Spleen (tissue), 11 donors: Measurements from ENCODE around the gene COMMD4. TPM values are rescaled to one million over a fixed set of nuclear protein-coding genes. Genes with fewer than 3 reads are reported as not detected.

ENCODE experiments used
- DNase-seq: peaks from one replicate; pipeline ENCODE4 v3.0.0-alpha.2; 2020
- H3K27ac ChIP-seq, 8 donors: fragments of 200-600 bp; sonication (generic) in 7 of 8; 1 replicate in 4 of 8; 2 replicates in 4 of 8; pipeline versions ENCODE4 v1.5.0 to v1.8.0; 2016 to 2021; ENCODE audit warnings: inconsistent platforms in 4 of 8, mild to moderate bottlenecking in 4 of 8, moderate library complexity in 1 of 8
- H3K27me3 ChIP-seq, 7 donors: fragments of 200-600 bp; sonication (generic) in 6 of 7; replicated peaks in 1 of 7; 1 replicate in 4 of 7; 2 replicates in 3 of 7; pipeline versions ENCODE4 v1.5.0 to v1.8.0; 2016 to 2021; ENCODE audit warnings: inconsistent platforms in 3 of 7, mild to moderate bottlenecking in 1 of 7
- H3K36me3 ChIP-seq, 6 donors: fragments of 200-600 bp; sonication (generic) in 5 of 6; 1 replicate in 4 of 6; 2 replicates in 2 of 6; pipeline versions ENCODE4 v1.5.0 to v1.8.0; 2016 to 2021; ENCODE audit warnings: inconsistent platforms in 2 of 6
- H3K4me1 ChIP-seq, 6 donors: fragments of 200-600 bp; sonication (generic) in 5 of 6; 1 replicate in 3 of 6; 2 replicates in 3 of 6; pipeline versions ENCODE4 v1.5.0 to v1.8.0; 2016 to 2021; ENCODE audit warnings: inconsistent platforms in 3 of 6
- H3K4me3 ChIP-seq, 8 donors: fragments of 200-600 bp; sonication (generic) in 7 of 8; 1 replicate in 4 of 8; 2 replicates in 4 of 8; pipeline versions ENCODE4 v1.5.0 to v1.8.0; 2016 to 2021; ENCODE audit warnings: inconsistent platforms in 4 of 8, mild to moderate bottlenecking in 4 of 8, moderate library complexity in 2 of 8
- H3K9me3 ChIP-seq, 8 donors: fragments of 200-600 bp; sonication (generic) in 7 of 8; 1 replicate in 4 of 8; 2 replicates in 4 of 8; pipeline versions ENCODE4 v1.5.0 to v1.8.0; 2016 to 2021; ENCODE audit warnings: inconsistent platforms in 4 of 8
- CTCF ChIP-seq, 11 experiments: fragments of 200-600 bp in 7 of 11; fragments of 450-650 bp in 4 of 11; sonication (generic) in 4 of 11; IDR thresholded peaks in 8 of 11; conservative IDR thresholded peaks in 3 of 11; 1 replicate in 7 of 11; 2 replicates in 4 of 11; pipeline versions ENCODE4 v1.4.0 to v1.8.0; 2016 to 2021; ENCODE audit warnings: antibody characterized with exemption in 11 of 11, inconsistent platforms in 4 of 11, mild to moderate bottlenecking in 1 of 11
- POLR2A ChIP-seq, 3 donors: fragments of 450-650 bp; IDR thresholded peaks; one replicate each; pipeline ENCODE4 v1.5.1; 2017; ENCODE audit warnings: antibody characterized with exemption in 3 of 3, mild to moderate bottlenecking in 1 of 3
- POLR2AphosphoS5 ChIP-seq, 3 donors: sonication (generic); formaldehyde crosslinking; IDR thresholded peaks; one replicate each; pipeline ENCODE4 v1.5.1; 2017; ENCODE audit warnings: antibody characterized with exemption in 3 of 3
- WGBS, 5 donors: extraction: QIAGEN DNeasy Blood & Tissue Kit in 3 of 5; methylation state at CpG; one replicate each; pipeline versions ENCODE4 v1.1.5 to v1.1.7; 2013 to 2018; 5-methylcytosine and 5-hydroxymethylcytosine counted together
- intact Hi-C: fragments of 100-400 bp; cut with DNase I; formaldehyde crosslinking; loops from one replicate; pipeline ENCODE4 v1.15.0; 2023; ENCODE audit warnings: low total_unique reads
- polyA plus RNA-seq, 3 donors: library from polyadenylated mRNA; stranded (reverse); fragments of 200-250 nt; gene quantifications; one replicate each; pipeline ENCODE4 v1.2.1, GENCODE V29; 2013
- total RNA-seq, 7 donors: library from RNA; depleted of rRNA in 3 of 7; stranded (reverse); fragments of >200 nt in 3 of 7; fragmentation: NEBNext Ultra II Directional in 4 of 7; extraction: Animal tissue kit (Norgen Biotek cat#: 25700) in 4 of 7; gene quantifications; one replicate each; pipeline versions ENCODE4 v1.1.0 to v1.2.1, GENCODE V29; 2016 to 2021
- donor health status: healthy with polysubstance abuse.
- donor health status: DM: no; HTN: no; CAD: no; lungs with moderate emphysema.
- donor health status: DM: no; HTN: no; CAD: no.
- donor health status: Bipolar disorder and iron deficiency.
- donor health status: healthy.
- donor health status: DM: no; HTN: no; CAD: no.
- donor health status: DM: yes; HTN: yes; CAD: no.

Gene COMMD4
- total and polyA plus RNA-seq, 10 donors: 47.0 to 116 (median 70.3) TPM

- H3K36me3 ChIP-seq: no peaks in the 10 kb centered on the region
- no peaks in the 10 kb centered on the region for H3K27me3 ChIP-seq
- H3K9me3 ChIP-seq: no peaks in the 10 kb centered on the region
- WGBS, 5 donors: 78 to 86% (median 82%) methylated on average over 6 of the region's 6 CpGs
- intact Hi-C loops: no loop called here
- H3K27ac ChIP-seq: no peak overlapping the region
- DNase-seq: no peak
- no peak overlapping the region for H3K4me3 ChIP-seq
- no peaks in the 10 kb centered on the region for H3K4me1 ChIP-seq
- TF ChIP-seq POLR2A (IDR thresholded peaks at IDR 0.05): no peak
- no peak for TF ChIP-seq CTCF (IDR thresholded peaks at IDR 0.05 in 8 of 11, conservative IDR thresholded peaks at IDR 0.05 in 3 of 11)
- TF ChIP-seq POLR2AphosphoS5 (IDR thresholded peaks at IDR 0.05): no peak
Observed at GRCh38 chr15:75321711-75322110, 14.2 kb upstream of the COMMD4 start.

DNA sequence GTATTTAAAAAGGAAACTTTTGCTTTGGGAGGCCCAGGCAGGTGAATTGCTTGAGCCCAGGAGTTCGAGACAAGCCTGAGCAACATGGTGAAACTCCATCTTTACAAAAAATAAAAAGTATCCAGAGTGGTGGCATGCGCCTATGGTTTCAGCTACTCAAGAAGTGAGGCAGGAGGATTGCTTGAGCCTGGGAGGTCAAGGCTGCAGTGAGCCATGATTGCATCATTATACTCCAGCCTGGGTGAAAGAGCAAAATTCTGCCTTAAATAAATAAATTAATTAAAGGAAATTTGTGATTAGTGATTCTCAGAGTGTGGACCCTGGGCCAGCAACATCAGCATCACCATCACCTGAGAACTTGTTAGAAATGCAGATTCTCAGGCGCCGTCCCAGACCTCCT, 9.9 kb upstream of the COMMD4 start:
- 81 to 96% (median 86%) methylated on average over 4 of the region's 4 CpGs for WGBS, 5 donors
- TF ChIP-seq CTCF (IDR thresholded peaks at IDR 0.05 in 8 of 11, conservative IDR thresholded peaks at IDR 0.05 in 3 of 11) (no peak), POLR2AphosphoS5 (IDR thresholded peaks at IDR 0.05) (no peak), POLR2A (IDR thresholded peaks at IDR 0.05) (no peak)
- Histone ChIP-seq H3K27ac (no peak overlapping the region), H3K27me3 (no peaks in the 10 kb centered on the region), H3K4me1 (no peaks in the 10 kb centered on the region), H3K36me3 (no peaks in the 10 kb centered on the region), H3K4me3 (no peak overlapping the region), H3K9me3 (no peaks in the 10 kb centered on the region)
- intact Hi-C loops: no loop called here
- DNase-seq: no peak

- H3K4me1 ChIP-seq: no peaks in the 10 kb centered on the region
- no peaks in the 10 kb centered on the region for H3K27me3 ChIP-seq
- H3K9me3 ChIP-seq: no peaks in the 10 kb centered on the region
- no peak overlapping the region for H3K4me3 ChIP-seq
- 79 to 92% (median 84%) methylated on average over 4 of the region's 4 CpGs for WGBS, 5 donors
- intact Hi-C loops: no loop called here
- no peak overlapping the region for H3K27ac ChIP-seq
- TF ChIP-seq POLR2A (IDR thresholded peaks at IDR 0.05): no peak
- no peak for TF ChIP-seq POLR2AphosphoS5 (IDR thresholded peaks at IDR 0.05)
- no peak for TF ChIP-seq CTCF (IDR thresholded peaks at IDR 0.05 in 8 of 11, conservative IDR thresholded peaks at IDR 0.05 in 3 of 11)
- DNase-seq: no peak
- H3K36me3 ChIP-seq: no peaks in the 10 kb centered on the region
Observed at GRCh38 chr15:75327005-75327404, 8.9 kb upstream of the COMMD4 start.

DNA sequence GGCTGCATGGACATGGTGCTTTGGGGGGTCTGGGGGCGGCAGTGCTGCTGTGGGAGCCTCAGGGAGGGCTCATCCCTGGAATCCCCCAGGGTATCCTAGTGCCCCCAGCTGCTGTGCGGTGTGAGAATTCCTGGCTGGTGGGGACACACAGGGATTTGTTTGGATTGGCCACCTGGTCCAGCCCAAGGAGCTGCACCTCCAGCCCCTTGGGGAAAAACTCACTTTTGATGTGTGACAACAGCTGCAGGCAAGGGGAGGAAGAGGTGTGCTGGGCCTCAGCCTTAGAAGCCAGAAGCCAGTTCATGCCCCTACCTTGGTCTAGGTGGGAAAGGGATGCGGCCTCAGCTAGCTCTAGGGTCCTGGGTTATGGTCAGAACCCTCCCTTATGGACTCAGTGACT, 8.4 kb upstream of the COMMD4 start:
- Histone ChIP-seq H3K27ac (no peak overlapping the region), H3K4me3 (no peak overlapping the region), H3K27me3 (no peaks in the 10 kb centered on the region), H3K9me3 (no peaks in the 10 kb centered on the region), H3K4me1 (no peaks in the 10 kb centered on the region), H3K36me3 (no peaks in the 10 kb centered on the region)
- 91 to 95% (median 93%) methylated on average over 2 to 3 of the region's 3 CpGs for WGBS, 5 donors
- TF ChIP-seq POLR2A (IDR thresholded peaks at IDR 0.05): no peak
- no peak for TF ChIP-seq POLR2AphosphoS5 (IDR thresholded peaks at IDR 0.05)
- TF ChIP-seq CTCF (IDR thresholded peaks at IDR 0.05 in 8 of 11, conservative IDR thresholded peaks at IDR 0.05 in 3 of 11): no peak
- DNase-seq: no peak
- intact Hi-C loops: no loop called here
